ENCODE measurements around the gene GNA12. TPM values are rescaled to one million over a fixed set of nuclear protein-coding genes. Genes with fewer than 3 reads are reported as not detected.

GNA12 gene
- total RNA-seq, 2 experiments from 2014 or later = 23.6 to 23.7 TPM

Other genes with a start within 250 kb of the GNA12 start
- gene TTYH3, start 212.3 kb downstream of the GNA12 start, total RNA-seq = 10 to 100 TPM; 13.5 to 14.8 TPM
- gene AMZ1, start 156.1 kb downstream of the GNA12 start, total RNA-seq = under 1 TPM; 0.83 to 0.94 TPM
- 100 to 1,000 TPM; 107 to 108 TPM for gene CARD11, start 199.6 kb upstream of the GNA12 start, total RNA-seq